Measurements from ENCODE around the gene POU2F3. TPM values are rescaled to one million over a fixed set of nuclear protein-coding genes. Genes with fewer than 3 reads are reported as not detected.

Gene POU2F3
- polyA plus RNA-seq, 1 donor (not counting 4 experiments of a cell fraction or from before 2014, with no cell fraction given), result 0.96 TPM

DNA sequence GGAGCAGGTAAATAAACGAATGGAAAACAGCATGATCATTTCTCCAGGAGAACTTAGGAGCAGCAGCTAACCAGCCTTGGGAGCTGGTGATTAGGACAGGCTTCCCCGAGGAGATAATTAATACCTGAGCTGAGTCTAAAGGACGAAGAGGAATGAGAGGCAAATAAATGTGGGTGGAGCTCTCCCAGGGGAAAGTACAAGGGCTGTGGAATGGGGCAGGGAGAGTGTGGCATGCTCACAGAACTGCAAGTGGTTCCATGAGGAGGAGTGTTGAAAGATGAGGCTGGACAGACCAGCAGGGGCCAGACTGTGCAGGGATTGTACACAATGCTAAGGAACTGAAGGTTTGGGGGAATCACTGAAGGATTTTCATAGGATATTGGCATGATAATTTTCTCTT is 70.9 kb downstream of the POU2F3 start:
- Histone ChIP-seq H3K36me3 (ENCODE audit: control insufficient read depth in 2 of 2, extremely low read depth in 1 of 2, insufficient read depth in 2 of 2, low read length in 2 of 2) (no peaks in the 10 kb centered on the region), H3K4me1 (ENCODE audit: control insufficient read depth, extremely low read depth, insufficient read depth, low read length) (peaks cover 19% of the 10 kb centered on the region), H4K20me1 (ENCODE audit: control insufficient read depth, extremely low read depth, insufficient read depth, low read length) (no peaks in the 10 kb centered on the region), H3K4me3 (ENCODE audit: control insufficient read depth in 2 of 3, extremely low read depth in 1 of 3, insufficient read depth in 2 of 3, low read depth in 1 of 3, low read length in 3 of 3) (no peak overlapping the region), H3K79me2 (ENCODE audit: control insufficient read depth, insufficient read depth, low read length) (no peaks in the 10 kb centered on the region), H3K4me2 (ENCODE audit: control insufficient read depth, extremely low read depth, insufficient read depth, low read depth, low read length) (no peak overlapping the region), H2AFZ (ENCODE audit: control insufficient read depth, low read length) (no peak overlapping the region), H3K9me3 (ENCODE audit: control insufficient read depth, low read depth, low read length) (no peaks in the 10 kb centered on the region), H3K27me3 (ENCODE audit: control insufficient read depth, extremely low read depth, insufficient read depth, low read length) (no peaks in the 10 kb centered on the region), H3K9me1 (ENCODE audit: control insufficient read depth, extremely low read depth, insufficient read depth, low read length) (no peaks in the 10 kb centered on the region), H3K27ac (ENCODE audit: control insufficient read depth, insufficient read depth, low read length) (no peak overlapping the region), H3K9ac (ENCODE audit: control insufficient read depth, extremely low read depth, insufficient read depth, low read length) (no peak overlapping the region)
- FAIRE-seq, result no peak
- no peak for DNase-seq (ENCODE audit: low read depth, low spot score)
- no peak for TF ChIP-seq EZH2 (IDR thresholded peaks at IDR 0.05; ENCODE audit: low read length)
- TF ChIP-seq, protein P1, sequence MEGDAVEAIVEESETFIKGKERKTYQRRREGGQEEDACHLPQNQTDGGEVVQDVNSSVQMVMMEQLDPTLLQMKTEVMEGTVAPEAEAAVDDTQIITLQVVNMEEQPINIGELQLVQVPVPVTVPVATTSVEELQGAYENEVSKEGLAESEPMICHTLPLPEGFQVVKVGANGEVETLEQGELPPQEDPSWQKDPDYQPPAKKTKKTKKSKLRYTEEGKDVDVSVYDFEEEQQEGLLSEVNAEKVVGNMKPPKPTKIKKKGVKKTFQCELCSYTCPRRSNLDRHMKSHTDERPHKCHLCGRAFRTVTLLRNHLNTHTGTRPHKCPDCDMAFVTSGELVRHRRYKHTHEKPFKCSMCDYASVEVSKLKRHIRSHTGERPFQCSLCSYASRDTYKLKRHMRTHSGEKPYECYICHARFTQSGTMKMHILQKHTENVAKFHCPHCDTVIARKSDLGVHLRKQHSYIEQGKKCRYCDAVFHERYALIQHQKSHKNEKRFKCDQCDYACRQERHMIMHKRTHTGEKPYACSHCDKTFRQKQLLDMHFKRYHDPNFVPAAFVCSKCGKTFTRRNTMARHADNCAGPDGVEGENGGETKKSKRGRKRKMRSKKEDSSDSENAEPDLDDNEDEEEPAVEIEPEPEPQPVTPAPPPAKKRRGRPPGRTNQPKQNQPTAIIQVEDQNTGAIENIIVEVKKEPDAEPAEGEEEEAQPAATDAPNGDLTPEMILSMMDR (optimal IDR thresholded peaks at IDR 0.05 in 1 of 3, IDR thresholded peaks at IDR 0.05 in 1 of 3, conservative IDR thresholded peaks at IDR 0.05 in 1 of 3; ENCODE audit: extremely low read depth in 1 of 3, insufficient read depth in 2 of 3, low read length in 3 of 3), result no peak
- dilution Hi-C loops (cut with MboI; ENCODE audit: extremely low pct_ligation_motif_present, low sequenced_read_pairs), result no loop called here

DNA sequence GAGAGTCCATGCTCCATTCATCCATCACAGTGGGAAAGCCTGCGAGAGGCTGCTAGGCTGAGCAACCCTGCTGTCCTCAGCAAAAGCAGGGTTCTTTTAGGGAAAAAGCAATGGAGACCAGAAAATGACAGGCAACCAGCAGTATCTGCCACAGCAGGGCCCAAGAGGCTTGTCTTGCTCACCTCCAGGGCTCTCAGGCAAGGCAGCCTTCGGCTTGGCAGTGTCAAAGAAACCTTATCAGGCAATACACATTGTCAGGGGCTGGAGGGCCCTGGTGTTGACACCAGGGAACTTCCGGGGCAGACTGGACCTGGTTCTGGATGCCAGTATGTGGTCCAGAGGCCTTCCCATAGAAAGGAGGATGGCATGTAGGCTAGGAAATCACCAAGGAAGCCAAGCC is 74.9 kb downstream of the POU2F3 start:
- Histone ChIP-seq H2AFZ (ENCODE audit: control insufficient read depth, low read length) (no peak overlapping the region), H3K9ac (ENCODE audit: control insufficient read depth, extremely low read depth, insufficient read depth, low read length) (no peak overlapping the region), H3K9me3 (ENCODE audit: control insufficient read depth, low read depth, low read length) (no peaks in the 10 kb centered on the region), H3K4me3 (ENCODE audit: control insufficient read depth in 2 of 3, extremely low read depth in 1 of 3, insufficient read depth in 2 of 3, low read depth in 1 of 3, low read length in 3 of 3) (no peak overlapping the region), H3K27me3 (ENCODE audit: control insufficient read depth, extremely low read depth, insufficient read depth, low read length) (no peaks in the 10 kb centered on the region), H3K4me2 (ENCODE audit: control insufficient read depth, extremely low read depth, insufficient read depth, low read depth, low read length) (no peak overlapping the region), H3K4me1 (ENCODE audit: control insufficient read depth, extremely low read depth, insufficient read depth, low read length) (peaks cover 17% of the 10 kb centered on the region), H3K27ac (ENCODE audit: control insufficient read depth, insufficient read depth, low read length) (no peak overlapping the region), H3K9me1 (ENCODE audit: control insufficient read depth, extremely low read depth, insufficient read depth, low read length) (no peaks in the 10 kb centered on the region), H3K79me2 (ENCODE audit: control insufficient read depth, insufficient read depth, low read length) (no peaks in the 10 kb centered on the region), H4K20me1 (ENCODE audit: control insufficient read depth, extremely low read depth, insufficient read depth, low read length) (no peaks in the 10 kb centered on the region), H3K36me3 (ENCODE audit: control insufficient read depth in 2 of 2, extremely low read depth in 1 of 2, insufficient read depth in 2 of 2, low read length in 2 of 2) (no peaks in the 10 kb centered on the region)
- dilution Hi-C loops (cut with MboI; ENCODE audit: extremely low pct_ligation_motif_present, low sequenced_read_pairs), result no loop called here
- FAIRE-seq, result no peak
- no peak for TF ChIP-seq EZH2 (IDR thresholded peaks at IDR 0.05; ENCODE audit: low read length)
- TF ChIP-seq, protein P1 (optimal IDR thresholded peaks at IDR 0.05 in 1 of 3, IDR thresholded peaks at IDR 0.05 in 1 of 3, conservative IDR thresholded peaks at IDR 0.05 in 1 of 3; ENCODE audit: extremely low read depth in 1 of 3, insufficient read depth in 2 of 3, low read length in 3 of 3), result no peak
- DNase-seq (ENCODE audit: low read depth, low spot score), result no peak

Measured in keratinocyte (primary cell).